ENCODE data around the gene FKBP14.

FKBP14 gene

DNA sequence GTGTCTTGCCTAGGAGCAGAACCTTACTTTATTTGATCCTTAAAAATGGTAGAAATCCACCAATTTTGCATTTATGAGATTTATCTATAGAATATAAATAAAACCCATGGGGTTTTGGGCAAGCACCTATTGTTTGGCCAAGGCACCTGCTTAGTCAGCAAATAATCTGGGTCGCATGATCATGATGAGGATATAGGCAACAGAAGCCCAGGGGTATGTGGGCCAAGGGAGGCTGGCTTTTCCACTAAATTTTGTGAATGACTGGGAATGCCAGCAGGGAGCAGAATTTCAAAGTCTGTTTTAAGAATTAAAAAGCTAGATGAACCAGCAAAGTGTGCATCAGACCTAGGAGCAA is 54.2 kb downstream of the FKBP14 start:
- no peak overlapping the region for H3K27ac ChIP-seq
- no peaks in the 10 kb centered on the region for H3K27me3 ChIP-seq (replicated peaks)
- no peak for DNase-seq
- no peak overlapping the region for H3K4me3 ChIP-seq (ENCODE audit: low read depth, low read length)
- in situ Hi-C loops (cut with HindIII; ENCODE audit: low pct_ligation_motif_present, low sequenced_read_pairs): no loop called here
- TF ChIP-seq, protein P1, sequence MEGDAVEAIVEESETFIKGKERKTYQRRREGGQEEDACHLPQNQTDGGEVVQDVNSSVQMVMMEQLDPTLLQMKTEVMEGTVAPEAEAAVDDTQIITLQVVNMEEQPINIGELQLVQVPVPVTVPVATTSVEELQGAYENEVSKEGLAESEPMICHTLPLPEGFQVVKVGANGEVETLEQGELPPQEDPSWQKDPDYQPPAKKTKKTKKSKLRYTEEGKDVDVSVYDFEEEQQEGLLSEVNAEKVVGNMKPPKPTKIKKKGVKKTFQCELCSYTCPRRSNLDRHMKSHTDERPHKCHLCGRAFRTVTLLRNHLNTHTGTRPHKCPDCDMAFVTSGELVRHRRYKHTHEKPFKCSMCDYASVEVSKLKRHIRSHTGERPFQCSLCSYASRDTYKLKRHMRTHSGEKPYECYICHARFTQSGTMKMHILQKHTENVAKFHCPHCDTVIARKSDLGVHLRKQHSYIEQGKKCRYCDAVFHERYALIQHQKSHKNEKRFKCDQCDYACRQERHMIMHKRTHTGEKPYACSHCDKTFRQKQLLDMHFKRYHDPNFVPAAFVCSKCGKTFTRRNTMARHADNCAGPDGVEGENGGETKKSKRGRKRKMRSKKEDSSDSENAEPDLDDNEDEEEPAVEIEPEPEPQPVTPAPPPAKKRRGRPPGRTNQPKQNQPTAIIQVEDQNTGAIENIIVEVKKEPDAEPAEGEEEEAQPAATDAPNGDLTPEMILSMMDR (IDR thresholded peaks at IDR 0.05; ENCODE audit: low read depth, low read length, missing control alignments): no peak
- H3K36me3 ChIP-seq (replicated peaks): no peaks in the 10 kb centered on the region

DNA sequence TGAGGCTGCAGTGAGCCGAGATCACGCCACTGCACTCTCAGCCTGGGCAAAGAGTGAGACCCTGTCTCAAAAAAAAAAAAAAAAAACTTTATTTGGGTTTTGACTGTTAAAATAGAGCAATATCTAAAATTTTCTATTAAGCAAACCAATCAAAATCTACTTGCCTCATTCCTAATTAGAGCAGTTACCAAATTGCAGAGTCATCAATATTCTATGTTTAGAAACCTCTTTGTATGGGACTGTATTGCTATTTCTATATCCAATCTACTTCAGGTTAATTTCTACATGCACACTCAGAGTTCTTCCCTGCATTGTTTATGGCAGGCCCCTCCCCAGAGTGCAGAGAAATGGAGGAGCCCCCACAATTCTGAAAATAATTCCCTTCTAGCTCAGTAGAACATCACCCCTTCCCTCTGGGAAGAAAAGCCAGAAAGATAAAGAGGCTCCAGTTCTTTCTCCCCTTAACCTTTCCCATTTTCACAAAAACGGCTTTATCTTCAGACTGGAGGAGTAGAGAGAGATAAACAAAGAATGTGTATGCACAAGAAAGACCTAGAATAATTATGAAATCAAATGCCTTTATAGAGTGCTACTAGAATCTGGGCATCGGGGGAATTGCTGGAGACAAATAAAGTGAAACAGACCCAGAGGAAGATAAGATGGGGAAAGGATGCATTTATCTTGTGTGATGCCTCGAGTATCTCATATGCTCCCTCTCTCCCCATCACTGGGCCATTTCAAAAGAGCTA is 54.8 kb downstream of the FKBP14 start:
- H3K4me3 ChIP-seq (ENCODE audit: low read depth, low read length): no peak overlapping the region
- DNase-seq: no peak
- no peak overlapping the region for H3K27ac ChIP-seq
- H3K27me3 ChIP-seq (replicated peaks): no peaks in the 10 kb centered on the region
- H3K36me3 ChIP-seq (replicated peaks): no peaks in the 10 kb centered on the region
- in situ Hi-C loops (cut with HindIII; ENCODE audit: low pct_ligation_motif_present, low sequenced_read_pairs): no loop called here
- TF ChIP-seq, protein P1 (IDR thresholded peaks at IDR 0.05; ENCODE audit: low read depth, low read length, missing control alignments): no peak

DNA sequence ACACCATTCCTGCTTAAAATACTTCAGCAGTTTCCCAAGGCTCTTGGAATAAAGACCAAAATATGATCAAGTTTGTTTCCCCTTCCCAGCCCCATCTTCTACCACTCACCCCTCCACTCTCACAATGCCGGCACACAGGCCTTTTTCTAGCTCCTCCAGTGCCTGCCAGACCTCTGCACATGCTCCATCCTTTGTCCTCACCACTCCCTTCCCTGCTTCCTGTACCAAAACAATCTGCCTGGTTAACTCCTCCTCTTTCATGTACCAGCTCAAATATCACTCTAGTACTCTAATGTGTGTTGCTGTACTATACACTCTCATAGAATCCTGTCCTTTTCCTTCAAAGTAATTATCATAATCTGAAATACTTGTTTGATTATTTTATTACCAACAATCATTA is 56.3 kb downstream of the FKBP14 start:
- no peak for DNase-seq
- no peak overlapping the region for H3K27ac ChIP-seq
- TF ChIP-seq, protein P1 (IDR thresholded peaks at IDR 0.05; ENCODE audit: low read depth, low read length, missing control alignments): no peak
- H3K4me3 ChIP-seq (ENCODE audit: low read depth, low read length): no peak overlapping the region
- no peaks in the 10 kb centered on the region for H3K27me3 ChIP-seq (replicated peaks)
- in situ Hi-C loops (cut with HindIII; ENCODE audit: low pct_ligation_motif_present, low sequenced_read_pairs): no loop called here
- H3K36me3 ChIP-seq (replicated peaks): no peaks in the 10 kb centered on the region

DNA sequence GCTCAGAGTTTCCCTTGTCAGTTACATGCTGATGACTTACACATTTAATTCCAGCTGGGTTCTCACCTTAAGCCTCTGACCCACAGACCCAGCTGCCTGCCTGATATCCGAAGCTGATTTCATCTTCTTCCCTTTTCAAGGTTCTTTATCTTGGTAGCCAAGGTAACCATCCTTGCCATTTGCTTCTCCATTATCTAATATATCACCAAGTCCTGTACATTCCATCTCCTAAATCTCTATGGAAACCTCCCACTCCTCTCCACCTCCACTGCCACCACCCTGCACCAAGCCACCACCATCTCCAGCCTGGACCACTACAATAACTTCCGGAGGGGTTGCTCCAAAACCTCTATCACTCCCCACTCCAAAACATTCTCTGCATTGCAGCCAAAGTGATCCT is 56.8 kb downstream of the FKBP14 start:
- DNase-seq: no peak
- Histone ChIP-seq H3K36me3 (replicated peaks) (no peaks in the 10 kb centered on the region), H3K27me3 (replicated peaks) (no peaks in the 10 kb centered on the region), H3K4me3 (ENCODE audit: low read depth, low read length) (no peak overlapping the region), H3K27ac (no peak overlapping the region)
- in situ Hi-C loops (cut with HindIII; ENCODE audit: low pct_ligation_motif_present, low sequenced_read_pairs): no loop called here
- TF ChIP-seq, protein P1 (IDR thresholded peaks at IDR 0.05; ENCODE audit: low read depth, low read length, missing control alignments): no peak

DNA sequence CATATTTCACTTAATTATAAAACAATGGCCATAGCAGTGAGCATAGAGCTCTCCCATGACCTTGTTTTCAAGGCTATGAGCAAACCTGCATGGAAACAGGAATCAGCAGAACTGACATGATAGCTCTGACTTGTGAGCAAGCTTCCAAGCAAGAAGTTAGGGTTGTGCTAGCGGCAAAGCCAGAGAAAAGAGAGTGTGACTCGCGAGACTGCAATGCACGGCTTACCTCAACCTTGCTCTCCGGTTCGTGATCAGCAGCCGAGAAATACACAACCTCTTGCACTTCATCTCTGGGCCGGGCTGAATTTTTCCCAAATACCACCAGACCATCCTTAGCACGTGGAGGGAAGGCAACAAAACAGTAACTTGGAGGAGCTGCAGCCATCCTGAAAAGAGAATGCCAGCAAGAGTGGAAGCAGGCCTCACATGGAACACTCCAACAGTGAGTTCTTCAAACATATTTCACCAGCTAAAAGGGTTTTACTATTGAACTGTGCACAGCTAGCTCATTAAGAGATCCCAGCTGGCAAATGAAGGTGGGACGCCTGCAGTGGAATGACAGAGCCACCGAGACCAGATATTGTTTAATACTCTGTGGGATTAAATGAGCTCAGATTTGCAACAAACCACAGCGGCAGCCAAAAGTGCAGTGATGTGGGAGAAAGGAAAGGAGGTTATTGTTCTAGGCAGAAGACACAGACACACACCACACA is 57.7 kb downstream of the FKBP14 start:
- in situ Hi-C loops (cut with HindIII; ENCODE audit: low pct_ligation_motif_present, low sequenced_read_pairs): no loop called here
- Histone ChIP-seq H3K4me3 (ENCODE audit: low read depth, low read length) (no peak overlapping the region), H3K36me3 (replicated peaks) (no peaks in the 10 kb centered on the region), H3K27me3 (replicated peaks) (no peaks in the 10 kb centered on the region), H3K27ac (peak overlapping the region; percentile 44)
- TF ChIP-seq, protein P1 (IDR thresholded peaks at IDR 0.05; ENCODE audit: low read depth, low read length, missing control alignments): no peak
- DNase-seq: peak; percentile 87
